ENCODE data around the gene RIN1. TPM values are rescaled to one million over a fixed set of nuclear protein-coding genes. Genes with fewer than 3 reads are reported as not detected.

RIN1 gene
- total RNA-seq, 1 experiment from 2014 or later = 5.4 TPM

DNA sequence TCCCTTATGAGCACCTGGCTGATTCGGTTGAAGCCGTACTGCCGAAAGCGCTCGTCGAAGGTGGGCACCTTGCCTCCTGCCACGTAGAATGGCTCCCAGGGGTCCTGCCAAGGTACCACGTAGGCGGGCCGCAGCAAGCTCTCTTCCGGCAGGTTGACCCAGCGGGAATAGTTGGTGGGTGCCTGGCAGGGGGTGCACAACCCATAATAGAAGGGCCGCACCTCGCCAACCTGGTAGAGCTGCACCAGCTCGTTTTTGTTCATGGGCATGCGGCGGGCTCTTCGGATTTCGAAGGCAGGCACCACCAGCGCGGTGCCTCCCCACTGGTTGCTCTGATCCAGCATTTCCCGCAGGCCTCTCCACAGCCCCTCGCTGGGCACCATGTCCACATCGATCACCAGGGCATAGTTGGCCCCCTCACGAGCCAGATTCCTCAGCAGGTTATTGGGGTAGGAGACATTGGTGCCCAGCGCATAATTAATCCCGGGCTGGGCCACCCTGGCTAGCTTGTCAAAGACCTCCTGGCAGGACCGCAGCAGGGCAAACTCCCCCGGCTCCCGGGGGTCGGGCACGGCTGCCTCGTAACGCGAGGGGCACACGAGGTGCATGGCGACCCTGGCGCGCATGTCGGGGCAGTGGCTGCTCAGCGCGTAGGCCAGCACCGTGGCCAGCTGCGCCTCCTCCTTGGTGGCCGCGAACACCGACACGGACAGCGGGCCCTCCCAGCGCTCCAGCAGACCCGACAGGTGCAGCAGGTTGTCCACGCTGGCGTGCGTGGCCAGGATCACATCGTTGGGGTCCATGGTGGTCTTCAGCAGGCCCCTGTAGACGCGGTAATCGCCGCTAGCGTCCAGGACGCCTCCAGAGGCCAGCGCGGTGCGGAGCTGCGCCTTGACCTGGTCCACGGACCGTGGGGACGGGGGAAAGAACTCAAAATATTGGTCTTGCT, 10.5 kb upstream of the RIN1 start:
- Histone ChIP-seq H3K23ac (ENCODE audit: insufficient read length, low read depth, low read length) (no peak overlapping the region), H3K4ac (ENCODE audit: low read depth, low read length) (no peak overlapping the region), H4K20me1 (ENCODE audit: control insufficient read depth, insufficient read depth, insufficient read length) (peaks cover 3% of the 10 kb centered on the region), H3K4me1 (ENCODE audit: insufficient read depth, low read length) (no peaks in the 10 kb centered on the region), H3K27ac (ENCODE audit: insufficient read length, low read depth, low read length) (no peak overlapping the region), H3K14ac (ENCODE audit: insufficient read depth, low read length) (peak overlapping the region; percentile 81; the same call in 1 of the 2 replicates), H3K18ac (ENCODE audit: insufficient read length, low read depth, low read length) (peak overlapping the region; percentile 37), H2AK5ac (ENCODE audit: insufficient read length, low read length) (no peak overlapping the region), H2BK120ac (ENCODE audit: low read depth, low read length, poor library complexity, severe bottlenecking) (no peak overlapping the region), H4K91ac (ENCODE audit: insufficient read length, low read depth, low read length) (no peak overlapping the region), H2AFZ (ENCODE audit: low read length) (no peak overlapping the region), H3K56ac (ENCODE audit: insufficient read length, low read depth, low read length) (no peak overlapping the region), H3K9ac (ENCODE audit: extremely low read depth, insufficient read length, low read length) (peak overlapping the region; percentile 80), H4K8ac (replicated peaks; ENCODE audit: insufficient read length, low read depth, low read length) (no peak overlapping the region), H3K23me2 (ENCODE audit: insufficient read length, low read depth, low read length, poor library complexity, severe bottlenecking) (peaks cover 18% of the 10 kb centered on the region), H3T11ph (ENCODE audit: low read length) (no peak overlapping the region), H3K79me1 (ENCODE audit: insufficient read depth, low read depth, low read length, poor library complexity, severe bottlenecking) (no peaks in the 10 kb centered on the region), H2BK15ac (ENCODE audit: low read depth, low read length) (no peak overlapping the region), H2BK20ac (ENCODE audit: low read depth, low read length, poor library complexity, severe bottlenecking) (no peak overlapping the region), H2BK12ac (ENCODE audit: insufficient read length, low read depth, low read length) (no peak overlapping the region), H4K5ac (ENCODE audit: insufficient read length, low read depth, low read length) (no peak overlapping the region), H3K9me3 (ENCODE audit: control insufficient read depth, low read depth, low read length) (no peaks in the 10 kb centered on the region), H3K27me3 (ENCODE audit: insufficient read depth, low read length) (no peaks in the 10 kb centered on the region), H2BK5ac (ENCODE audit: insufficient read length, low read length) (no peak overlapping the region), H3K79me2 (ENCODE audit: insufficient read depth, low read length) (peaks cover 2% of the 10 kb centered on the region; the same call in 1 of the 2 replicates), H3K4me2 (ENCODE audit: insufficient read depth, insufficient read length, low read length) (peak overlapping the region; percentile 67)
- no peak for TF ChIP-seq CTCF (conservative IDR thresholded peaks at IDR 0.05)
- peaks cover 26 to 28% of the 10 kb centered on the region in 2 experiments for H3K4me1 Mint-ChIP-seq
- DNase-seq = no peak
- H3K4me3 Mint-ChIP-seq = peak overlapping the region; percentile 95 to 98
- peaks cover 4 to 15% (median 5%) of the 10 kb centered on the region in 3 experiments for H3K36me3 Mint-ChIP-seq (ENCODE audit: insufficient read depth in 1 of 3, low read depth in 3 of 3)
- peaks cover 0 to 3% of the 10 kb centered on the region in 2 experiments; a peak in 4 of 5 replicates for H3K9me3 Mint-ChIP-seq
- WGBS (ENCODE audit: extremely low coverage, insufficient read length, low lambda C conversion rate) = no CpG with 5 or more reads among the region's 68 CpGs
- peaks cover 4% of the 10 kb centered on the region for H3K27me3 Mint-ChIP-seq (ENCODE audit: low read depth)
- peak overlapping the region in 1 of 3 experiments; percentile 44; a peak in 2 of 7 replicates for H3K27ac Mint-ChIP-seq

Data from H9 (cell line).